H1 (cell line): Measurements from ENCODE around the gene CALML5.

Experiments
- CTBP2 ChIP-seq: IDR thresholded peaks from 2 replicates; pipeline ENCODE4 v1.7.0; 2011; ENCODE audit warnings: borderline replicate concordance, mild to moderate bottlenecking, moderate library complexity, mixed read lengths, low read length; ENCODE audit not compliant: insufficient read depth, insufficient read length
- EP300 ChIP-seq, 2 experiments: IDR thresholded peaks; 1 replicate in 1 of 2; 2 replicates in 1 of 2; pipeline ENCODE4 v1.6.1; 2011 to 2012; ENCODE audit warnings: low read depth in 2 of 2, low read length in 2 of 2, mild to moderate bottlenecking in 2 of 2, borderline replicate concordance in 1 of 2, inconsistent platforms in 1 of 2, moderate library complexity in 1 of 2
- KDM1A ChIP-seq: fragments of 200-600, 300-600 bp; sonication (generic); IDR thresholded peaks from 2 replicates; pipeline ENCODE4 v1.7.1; 2016; ENCODE audit warnings: mild to moderate bottlenecking, low read length, borderline replicate concordance
- POLR2A ChIP-seq, 2 experiments: IDR thresholded peaks; 1 replicate in 1 of 2; 2 replicates in 1 of 2; pipeline ENCODE4 v1.6.1; 2011; ENCODE audit warnings: low read depth in 2 of 2, low read length in 2 of 2, mild to moderate bottlenecking in 2 of 2; ENCODE audit errors: control extremely low read depth in 1 of 2
- TAF1 ChIP-seq: IDR thresholded peaks from 2 replicates; pipeline ENCODE4 v1.6.1; 2011; ENCODE audit warnings: mild to moderate bottlenecking, low read depth, low read length
- TF ChIP-seq, protein P1 (sequence below): IDR thresholded peaks from 2 replicates; pipeline ENCODE4 v1.6.1; 2012; ENCODE audit warnings: low read length, inconsistent platforms
- TF ChIP-seq, protein P2 (sequence below), 3 experiments: IDR thresholded peaks; 1 replicate in 2 of 3; 2 replicates in 1 of 3; pipeline versions ENCODE4 v1.5.1 to v1.6.1; 2011; ENCODE audit warnings: low read length in 3 of 3, mild to moderate bottlenecking in 3 of 3, inconsistent platforms in 2 of 3, low read depth in 1 of 3, moderate library complexity in 1 of 3; ENCODE audit not compliant: insufficient read depth in 1 of 3; ENCODE audit errors: control extremely low read depth in 1 of 3
- TF ChIP-seq, protein P3 (sequence below): IDR thresholded peaks from 2 replicates; pipeline ENCODE4 v1.6.1; 2011; ENCODE audit warnings: low read length, improper control_type of control experiment

DNA sequence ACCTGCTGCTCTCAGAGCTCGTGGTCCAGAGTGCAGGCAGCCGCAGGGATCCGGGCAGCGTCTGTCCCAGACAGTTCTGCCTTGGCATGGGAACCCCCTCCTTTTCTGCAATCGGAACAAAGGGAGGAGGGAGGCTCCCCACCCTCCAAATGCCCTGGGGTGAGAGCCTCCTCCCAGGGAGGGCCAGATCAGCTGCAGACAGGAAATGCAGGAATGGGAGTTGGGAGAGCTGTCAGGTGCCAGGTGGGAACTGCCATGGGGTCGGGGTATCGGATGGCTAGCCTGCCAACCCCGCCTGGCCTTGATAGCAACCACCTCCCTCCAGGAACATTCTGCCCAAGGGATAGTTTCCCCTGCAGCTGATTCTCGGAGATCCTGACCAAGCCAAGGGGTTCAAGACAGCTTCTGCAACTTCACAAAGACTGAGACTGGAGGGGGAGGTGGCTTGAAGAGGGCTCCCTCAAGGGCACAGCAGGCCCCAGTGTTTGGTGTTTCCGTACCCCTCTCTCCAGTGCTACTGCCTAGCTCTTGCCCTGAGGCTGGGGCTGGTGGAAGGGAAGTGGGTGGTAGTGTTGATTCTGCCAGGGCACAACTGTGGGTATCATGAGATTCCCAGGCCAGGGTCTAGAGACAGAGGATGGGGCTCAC is at the start of gene CALML5:
- TF ChIP-seq CTBP2 (no peak), KDM1A (no peak), EP300 (IDR thresholded peaks at IDR 0.05; ENCODE audit: borderline replicate concordance in 1 of 2, low read depth in 2 of 2, low read length in 2 of 2) (no peak), TAF1 (no peak), POLR2A (IDR thresholded peaks at IDR 0.05; ENCODE audit: control extremely low read depth in 1 of 2, low read depth in 2 of 2, low read length in 2 of 2) (no peak)
- TF ChIP-seq, protein P1, sequence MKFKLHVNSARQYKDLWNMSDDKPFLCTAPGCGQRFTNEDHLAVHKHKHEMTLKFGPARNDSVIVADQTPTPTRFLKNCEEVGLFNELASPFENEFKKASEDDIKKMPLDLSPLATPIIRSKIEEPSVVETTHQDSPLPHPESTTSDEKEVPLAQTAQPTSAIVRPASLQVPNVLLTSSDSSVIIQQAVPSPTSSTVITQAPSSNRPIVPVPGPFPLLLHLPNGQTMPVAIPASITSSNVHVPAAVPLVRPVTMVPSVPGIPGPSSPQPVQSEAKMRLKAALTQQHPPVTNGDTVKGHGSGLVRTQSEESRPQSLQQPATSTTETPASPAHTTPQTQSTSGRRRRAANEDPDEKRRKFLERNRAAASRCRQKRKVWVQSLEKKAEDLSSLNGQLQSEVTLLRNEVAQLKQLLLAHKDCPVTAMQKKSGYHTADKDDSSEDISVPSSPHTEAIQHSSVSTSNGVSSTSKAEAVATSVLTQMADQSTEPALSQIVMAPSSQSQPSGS = no peak
- TF ChIP-seq, protein P2, sequence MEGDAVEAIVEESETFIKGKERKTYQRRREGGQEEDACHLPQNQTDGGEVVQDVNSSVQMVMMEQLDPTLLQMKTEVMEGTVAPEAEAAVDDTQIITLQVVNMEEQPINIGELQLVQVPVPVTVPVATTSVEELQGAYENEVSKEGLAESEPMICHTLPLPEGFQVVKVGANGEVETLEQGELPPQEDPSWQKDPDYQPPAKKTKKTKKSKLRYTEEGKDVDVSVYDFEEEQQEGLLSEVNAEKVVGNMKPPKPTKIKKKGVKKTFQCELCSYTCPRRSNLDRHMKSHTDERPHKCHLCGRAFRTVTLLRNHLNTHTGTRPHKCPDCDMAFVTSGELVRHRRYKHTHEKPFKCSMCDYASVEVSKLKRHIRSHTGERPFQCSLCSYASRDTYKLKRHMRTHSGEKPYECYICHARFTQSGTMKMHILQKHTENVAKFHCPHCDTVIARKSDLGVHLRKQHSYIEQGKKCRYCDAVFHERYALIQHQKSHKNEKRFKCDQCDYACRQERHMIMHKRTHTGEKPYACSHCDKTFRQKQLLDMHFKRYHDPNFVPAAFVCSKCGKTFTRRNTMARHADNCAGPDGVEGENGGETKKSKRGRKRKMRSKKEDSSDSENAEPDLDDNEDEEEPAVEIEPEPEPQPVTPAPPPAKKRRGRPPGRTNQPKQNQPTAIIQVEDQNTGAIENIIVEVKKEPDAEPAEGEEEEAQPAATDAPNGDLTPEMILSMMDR (IDR thresholded peaks at IDR 0.05; ENCODE audit: control extremely low read depth in 1 of 3, insufficient read depth in 1 of 3, low read depth in 1 of 3, low read length in 3 of 3) = no peak
- TF ChIP-seq, protein P3, sequence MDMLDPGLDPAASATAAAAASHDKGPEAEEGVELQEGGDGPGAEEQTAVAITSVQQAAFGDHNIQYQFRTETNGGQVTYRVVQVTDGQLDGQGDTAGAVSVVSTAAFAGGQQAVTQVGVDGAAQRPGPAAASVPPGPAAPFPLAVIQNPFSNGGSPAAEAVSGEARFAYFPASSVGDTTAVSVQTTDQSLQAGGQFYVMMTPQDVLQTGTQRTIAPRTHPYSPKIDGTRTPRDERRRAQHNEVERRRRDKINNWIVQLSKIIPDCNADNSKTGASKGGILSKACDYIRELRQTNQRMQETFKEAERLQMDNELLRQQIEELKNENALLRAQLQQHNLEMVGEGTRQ = no peak
